DMS153 treated with DMSO at 0.1 percent for 48 hours (cell line): ENCODE results near the gene ZNF487.
"Not testable (repeated sequence)": the region's sequence is repeated elsewhere in the genome, so short reads cannot be mapped to it uniquely, and the experiment has no call there.

ENCODE experiments used
- DNase-seq: peaks from one replicate; lab custom pipeline; 2025; ENCODE audit not compliant: unreplicated experiment; lab: John Stamatoyannopoulos, UW

Gene ZNF487

DNA sequence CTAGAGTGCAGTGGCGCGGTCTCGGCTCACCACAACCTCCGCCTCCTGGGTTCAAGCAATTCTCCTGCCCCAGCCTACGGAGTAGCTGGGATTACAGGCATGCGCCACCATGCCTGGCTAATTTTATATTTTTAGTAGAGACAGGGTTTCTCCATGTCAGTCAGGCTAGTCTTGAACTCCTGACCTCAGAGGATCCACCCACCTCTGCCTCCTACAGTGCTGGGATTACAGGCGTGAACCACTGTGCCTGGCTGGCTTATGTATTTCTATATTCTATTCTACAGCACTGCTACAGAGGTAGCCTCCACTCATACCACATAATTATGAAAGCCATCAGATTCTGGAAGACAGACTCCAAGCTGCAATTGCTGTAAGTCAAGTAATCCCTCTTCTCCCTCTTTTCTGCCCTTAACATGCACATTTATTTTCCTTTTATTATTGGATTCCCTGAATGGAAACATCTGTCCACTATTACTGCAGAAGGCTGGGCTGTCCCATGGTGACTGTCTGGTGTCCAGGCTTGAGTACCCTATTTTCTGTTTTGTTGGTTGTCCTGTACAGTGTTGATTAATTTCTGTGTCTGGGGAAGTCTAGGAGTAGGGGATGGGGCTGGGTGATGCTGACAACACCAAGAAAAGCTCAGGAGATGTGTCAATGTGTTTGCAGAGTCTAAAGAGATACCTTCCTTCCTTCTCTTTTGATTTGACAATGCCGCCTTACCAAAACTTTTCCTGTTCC, 5.8 kb upstream of the ZNF487 start:
- DNase-seq: no peak

GRCh38 chr10:43437141-43437870, 395 bp downstream of the ZNF487 start:
- no peak for DNase-seq

- DNase-seq: no peak
Measured at GRCh38 chr10:43440463-43441134, 3.7 kb downstream of the ZNF487 start.

DNA sequence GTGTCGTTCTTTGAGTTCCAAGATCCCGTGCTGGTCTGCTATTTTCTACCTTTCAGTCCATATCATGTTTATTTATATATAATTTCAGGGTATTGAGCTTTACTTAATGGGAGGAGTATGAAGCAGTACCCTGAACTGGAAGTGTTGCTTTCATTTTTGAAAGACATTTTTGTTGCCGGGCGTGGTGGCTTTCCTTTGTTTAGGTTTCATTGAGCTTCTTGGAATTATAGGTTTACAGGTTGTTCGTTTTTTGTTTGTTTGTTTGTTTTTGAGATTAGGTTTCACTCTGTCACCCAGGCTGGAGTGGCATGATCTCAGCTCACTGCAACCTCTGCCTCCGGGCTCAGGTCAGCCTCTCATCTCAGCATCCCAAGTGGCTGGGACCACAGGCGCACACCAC, 7.4 kb downstream of the ZNF487 start:
- DNase-seq: no peak

DNA sequence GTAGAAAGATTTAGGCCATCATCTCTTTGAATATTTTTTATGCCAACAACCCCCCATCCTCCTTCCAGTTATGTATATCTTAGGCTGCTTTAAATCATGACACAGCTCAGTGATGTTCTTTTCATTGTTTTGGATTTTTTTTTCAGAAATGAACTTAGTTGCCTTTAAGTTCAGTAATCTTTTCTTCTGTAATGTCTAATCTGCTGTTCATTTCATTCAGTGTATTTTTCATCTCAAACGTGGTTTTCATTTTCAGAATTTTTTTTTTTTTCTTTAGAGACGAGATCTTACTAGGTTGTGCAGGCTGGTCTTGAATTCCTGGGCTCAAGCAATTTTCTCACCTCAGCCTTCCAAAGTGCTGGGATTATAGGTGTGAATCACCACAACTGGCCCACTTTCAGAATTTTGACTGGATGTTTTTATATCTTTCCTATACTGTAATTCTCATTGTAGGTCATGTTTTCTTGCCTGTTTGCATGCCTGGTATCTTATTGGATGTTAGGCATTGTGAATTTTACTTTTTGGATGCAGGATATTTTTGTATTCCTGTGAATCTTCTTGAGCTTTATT, 8.1 kb downstream of the ZNF487 start:
- DNase-seq: no peak

- not testable (repeated sequence) for DNase-seq
Measured at GRCh38 chr10:43446219-43447017, 9.5 kb downstream of the ZNF487 start.

DNA sequence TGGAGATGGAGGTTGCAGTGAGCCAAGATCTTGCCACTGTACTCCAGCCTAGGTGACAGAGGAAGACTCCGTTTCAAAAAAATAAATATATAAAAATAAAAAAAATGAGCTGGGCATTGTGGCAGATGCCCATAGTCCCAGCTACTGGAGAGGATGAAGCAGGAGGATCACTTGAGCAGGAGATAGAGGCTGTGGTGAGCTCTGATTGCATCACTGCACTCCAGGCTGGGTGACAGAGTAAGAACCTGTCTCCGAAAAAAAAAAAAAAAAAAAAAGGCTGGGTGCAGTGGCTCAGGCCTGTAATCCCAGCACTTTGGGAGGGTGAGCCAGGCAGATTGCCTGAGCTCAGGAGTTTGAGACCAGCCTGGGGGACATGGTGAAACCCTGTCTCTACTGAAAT, 11.8 kb downstream of the ZNF487 start:
- DNase-seq: no peak

DNA sequence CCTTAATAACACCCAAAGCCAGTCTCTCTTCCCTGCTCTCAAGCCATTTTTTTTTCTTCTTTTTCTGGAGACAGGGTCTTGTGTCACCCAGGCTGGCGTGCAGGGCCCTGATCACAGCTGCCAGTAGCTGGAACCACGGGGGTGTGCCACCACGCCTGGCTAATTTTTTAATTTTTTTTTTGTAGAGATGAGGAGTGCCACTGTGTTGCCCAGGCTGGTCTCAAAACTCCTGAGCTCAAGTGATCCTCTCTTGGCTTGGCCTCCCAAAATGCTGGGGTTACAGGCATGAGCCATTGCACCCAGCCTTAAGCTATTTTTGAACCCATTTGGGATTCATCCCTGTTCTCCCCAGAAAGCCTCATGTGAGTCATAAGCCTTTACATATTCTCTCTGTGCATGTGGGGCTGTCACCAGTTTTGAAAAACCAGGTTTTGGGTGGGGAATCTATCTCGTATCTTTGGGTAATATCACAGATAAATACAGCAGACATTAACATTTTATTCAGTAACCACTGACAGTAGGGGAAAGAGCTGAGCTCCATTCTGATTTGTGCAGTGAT, 15.5 kb downstream of the ZNF487 start:
- no peak for DNase-seq

GRCh38 chr10:43453266-43453831, 16.4 kb downstream of the ZNF487 start:
- no peak for DNase-seq

GRCh38 chr10:43454025-43454424, 17.1 kb downstream of the ZNF487 start:
- DNase-seq: not testable (repeated sequence)

DNA sequence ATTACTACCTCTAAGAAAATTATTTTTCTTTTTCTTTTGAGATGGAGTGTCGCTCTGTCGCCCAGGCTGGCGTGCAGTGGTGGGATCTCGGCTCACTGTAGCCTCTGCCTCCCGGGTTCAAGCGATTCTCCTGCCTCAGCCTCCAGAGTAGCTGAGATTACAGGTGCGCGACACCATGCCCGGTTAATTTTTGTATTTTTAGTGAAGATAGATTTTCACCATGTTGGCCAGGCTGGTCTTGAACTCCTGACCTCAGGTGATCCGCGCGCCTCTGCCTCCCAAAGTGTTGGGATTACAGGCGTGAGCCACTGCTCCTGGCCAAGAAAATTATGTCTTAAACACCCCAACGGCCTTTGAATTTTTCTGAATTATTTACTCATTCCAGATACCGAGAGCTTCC, 19.6 kb downstream of the ZNF487 start:
- DNase-seq: not testable (repeated sequence)

GRCh38 chr10:43458227-43458626, 21.3 kb downstream of the ZNF487 start:
- DNase-seq: no peak

DNA sequence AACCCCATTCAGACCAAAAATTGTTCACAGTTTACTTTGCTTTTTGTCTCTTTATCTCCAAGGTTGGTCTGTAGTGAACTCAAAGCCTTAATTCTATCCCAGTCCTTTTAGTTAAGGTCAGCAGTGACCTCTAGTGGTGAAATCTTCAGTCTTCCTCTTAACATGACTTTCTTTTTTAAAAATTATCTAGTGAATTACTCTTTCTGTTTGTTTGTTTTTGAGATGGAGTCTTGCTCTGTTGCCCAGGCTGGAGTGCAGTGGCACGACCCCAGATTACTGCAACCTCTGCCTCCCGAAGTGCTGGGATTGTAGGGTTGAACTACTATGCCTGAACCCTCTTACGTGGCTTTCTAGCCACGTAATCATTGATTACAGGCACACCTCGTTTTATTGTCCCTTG, 25.0 kb downstream of the ZNF487 start:
- peak; percentile 56 for DNase-seq

- not testable (repeated sequence) for DNase-seq
Measured at GRCh38 chr10:43465086-43465735, 28.3 kb downstream of the ZNF487 start.

DNA sequence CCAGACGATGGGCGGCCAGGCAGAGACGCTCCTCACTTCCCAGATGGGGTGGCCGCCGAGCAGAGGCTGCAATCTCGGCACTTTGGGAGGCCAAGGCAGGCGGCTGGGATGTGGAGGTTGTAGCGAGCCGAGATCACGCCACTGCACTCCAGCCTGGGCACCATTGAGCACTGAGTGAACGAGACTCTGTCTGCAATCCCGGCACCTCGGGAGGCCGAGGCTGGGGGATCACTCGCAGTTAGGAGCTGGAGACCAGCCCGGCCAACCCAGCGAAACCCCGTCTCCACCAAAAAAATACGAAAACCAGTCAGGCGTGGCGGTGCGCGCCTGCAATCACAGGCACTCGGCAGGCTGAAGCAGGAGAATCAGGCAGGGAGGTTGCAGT, 28.8 kb downstream of the ZNF487 start:
- not testable (repeated sequence) for DNase-seq

DNA sequence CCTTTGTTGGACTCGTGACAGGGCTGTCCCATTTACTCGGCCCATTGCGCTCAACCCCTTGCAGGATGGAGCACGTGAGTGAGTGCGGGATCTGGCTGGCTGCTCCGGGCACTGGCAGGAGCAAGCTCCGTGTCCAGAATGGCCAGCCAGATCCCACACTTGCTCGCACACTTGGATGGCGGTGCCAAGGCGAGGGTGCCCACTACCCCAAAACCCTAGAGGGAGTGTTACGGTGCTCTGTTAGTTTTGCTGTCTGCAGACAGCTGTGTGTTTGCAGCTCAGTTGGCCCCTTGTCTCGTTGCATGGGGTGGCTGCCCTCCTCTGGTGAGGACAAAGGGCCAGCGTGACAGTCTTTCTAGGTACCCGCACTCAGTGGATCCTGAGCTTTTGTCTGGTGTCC, 34.2 kb downstream of the ZNF487 start:
- no peak for DNase-seq

DNA sequence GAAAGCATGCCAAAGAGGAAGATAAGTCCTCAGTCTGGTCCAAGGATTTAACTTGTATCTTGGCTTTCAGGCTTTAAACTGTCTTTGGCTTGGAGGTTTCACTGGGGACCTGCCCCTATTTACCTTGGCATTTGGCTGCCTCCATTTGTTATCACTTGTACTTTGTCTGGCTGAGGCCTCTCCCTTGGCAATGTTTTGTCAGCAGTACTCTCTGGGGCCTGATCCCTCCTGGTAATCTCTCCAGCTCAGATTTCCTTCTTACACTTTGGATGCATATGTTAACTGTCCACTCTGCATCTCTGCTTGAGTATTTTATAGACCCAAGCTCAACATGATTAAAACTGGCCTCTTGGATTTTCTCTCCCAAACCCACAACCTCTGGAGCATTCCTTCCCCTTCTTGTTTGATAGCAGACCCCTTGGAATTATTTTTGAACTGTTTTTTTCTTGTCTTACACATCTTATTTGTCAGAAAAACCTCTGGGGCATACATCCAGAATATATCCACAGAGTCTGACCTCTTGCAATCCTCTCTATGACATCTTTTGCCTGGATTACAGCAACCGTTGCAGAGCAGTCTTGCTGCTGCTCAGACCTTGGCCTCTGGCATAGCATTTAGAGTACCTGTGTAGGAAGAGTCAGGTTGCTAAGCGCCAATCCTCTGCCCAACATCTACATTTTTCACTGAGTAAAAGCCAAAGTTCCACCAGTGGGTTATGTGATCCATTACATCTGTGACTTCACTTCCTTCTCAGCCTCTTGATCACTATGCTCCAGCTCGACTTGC, 35.2 kb downstream of the ZNF487 start:
- no peak for DNase-seq

- DNase-seq: no peak
Measured at GRCh38 chr10:43479275-43479674, 42.4 kb downstream of the ZNF487 start.
